Activated CD4-positive, alpha-beta T cell treated with anti-CD3 and anti-CD28 coated beads, Interleukin-2, amount 50 U/mL, for 24 hours (primary cell): ENCODE results near the gene GDPD1.
"Not testable (repeated sequence)": the region's sequence is repeated elsewhere in the genome, so short reads cannot be mapped to it uniquely, and the experiment has no call there.

Experiments
- DNase-seq, 2 donors: peaks; one replicate each; pipeline ENCODE4 v3.0.0-alpha.2; 2020; ENCODE audit warnings: low read depth in 1 of 2, low spot score in 1 of 2

GDPD1 gene

GRCh38 chr17:59220328-59221158 lies at the start of gene GDPD1:
GDPD1 (plus strand) TSS chr17:59220511; CDS start chr17:59220610, 99 bp downstream.
- peak; percentile 92 to 93 for DNase-seq

GRCh38 chr17:59172436-59173004 lies 47.8 kb upstream of the GDPD1 start:
- no peak for DNase-seq

GRCh38 chr17:59174671-59175070 lies 45.6 kb upstream of the GDPD1 start:
- DNase-seq = no peak

- no peak for DNase-seq
Measured at GRCh38 chr17:59175076-59175475, 45.2 kb upstream of the GDPD1 start.

GRCh38 chr17:59178266-59178985 lies 41.9 kb upstream of the GDPD1 start:
- no peak for DNase-seq

GRCh38 chr17:59179601-59180000 lies 40.7 kb upstream of the GDPD1 start:
- not testable (repeated sequence) for DNase-seq

GRCh38 chr17:59180626-59181025 lies 39.7 kb upstream of the GDPD1 start:
- no peak for DNase-seq

- DNase-seq = no peak
Measured at GRCh38 chr17:59181481-59181880, 38.8 kb upstream of the GDPD1 start.

- DNase-seq = no peak
Measured at GRCh38 chr17:59185997-59186396, 34.3 kb upstream of the GDPD1 start.

GRCh38 chr17:59186850-59187249 lies 33.5 kb upstream of the GDPD1 start:
- DNase-seq = no peak

GRCh38 chr17:59190806-59191205 lies 29.5 kb upstream of the GDPD1 start:
- DNase-seq = no peak

GRCh38 chr17:59193336-59193862 lies 26.9 kb upstream of the GDPD1 start:
- no peak for DNase-seq

- no peak for DNase-seq
Measured at GRCh38 chr17:59199398-59199797, 20.9 kb upstream of the GDPD1 start.

- no peak for DNase-seq
Measured at GRCh38 chr17:59202320-59202719, 18.0 kb upstream of the GDPD1 start.

- DNase-seq = no peak
Measured at GRCh38 chr17:59219370-59219769, 941 bp upstream of the GDPD1 start.

GRCh38 chr17:59219992-59220327 lies 351 bp upstream of the GDPD1 start:
- no peak for DNase-seq

- no peak for DNase-seq
Measured at GRCh38 chr17:59221159-59221847, 992 bp downstream of the GDPD1 start.

GRCh38 chr17:59223813-59224212 lies 3.5 kb downstream of the GDPD1 start:
- DNase-seq = no peak

GRCh38 chr17:59228588-59228987 lies 8.3 kb downstream of the GDPD1 start:
- DNase-seq = not testable (repeated sequence)

GRCh38 chr17:59230764-59231163 lies 10.5 kb downstream of the GDPD1 start:
- no peak for DNase-seq

GRCh38 chr17:59234631-59235030 lies 14.3 kb downstream of the GDPD1 start:
- DNase-seq = no peak
